OCI-LY1 (cell line): ENCODE results near the gene EYS.

Experiments
- EZH2 ChIP-seq: fragments of 200-600 bp; sonication (generic), shearing (Covaris generic); IDR thresholded peaks from 2 replicates; pipeline ENCODE4 v1.8.0; 2017; ENCODE audit warnings: borderline replicate concordance, mixed run types, mild to moderate bottlenecking, antibody characterized with exemption, low read length, moderate library complexity, mixed read lengths
- TF ChIP-seq, protein P1 (sequence below): fragments of 200-600 bp; sonication (generic), shearing (Covaris generic); IDR thresholded peaks from 2 replicates; pipeline ENCODE4 v1.5.1; 2017; ENCODE audit warnings: mild to moderate bottlenecking, antibody characterized with exemption, low read length, moderate library complexity, mixed read lengths

DNA sequence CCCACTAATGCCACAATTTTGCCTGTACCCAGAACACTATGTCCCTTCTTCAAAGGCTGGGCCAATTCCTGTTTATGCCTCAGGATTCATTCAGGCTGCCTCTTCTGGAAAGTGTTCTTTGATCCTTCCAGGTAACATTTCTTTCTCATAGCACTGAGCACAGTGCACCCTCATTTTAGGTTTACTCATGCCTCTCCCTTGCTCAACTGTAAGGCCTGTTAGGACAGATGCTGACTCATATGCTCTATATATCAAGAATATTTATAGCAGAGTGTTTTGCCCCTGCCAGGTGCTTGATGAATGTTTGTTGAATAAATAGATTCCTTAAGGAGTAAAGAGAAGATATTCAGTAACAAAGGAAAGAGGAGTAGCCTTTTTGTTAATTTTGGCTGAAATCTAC, 1807.5 kb downstream of the EYS start:
- TF ChIP-seq, protein P1, sequence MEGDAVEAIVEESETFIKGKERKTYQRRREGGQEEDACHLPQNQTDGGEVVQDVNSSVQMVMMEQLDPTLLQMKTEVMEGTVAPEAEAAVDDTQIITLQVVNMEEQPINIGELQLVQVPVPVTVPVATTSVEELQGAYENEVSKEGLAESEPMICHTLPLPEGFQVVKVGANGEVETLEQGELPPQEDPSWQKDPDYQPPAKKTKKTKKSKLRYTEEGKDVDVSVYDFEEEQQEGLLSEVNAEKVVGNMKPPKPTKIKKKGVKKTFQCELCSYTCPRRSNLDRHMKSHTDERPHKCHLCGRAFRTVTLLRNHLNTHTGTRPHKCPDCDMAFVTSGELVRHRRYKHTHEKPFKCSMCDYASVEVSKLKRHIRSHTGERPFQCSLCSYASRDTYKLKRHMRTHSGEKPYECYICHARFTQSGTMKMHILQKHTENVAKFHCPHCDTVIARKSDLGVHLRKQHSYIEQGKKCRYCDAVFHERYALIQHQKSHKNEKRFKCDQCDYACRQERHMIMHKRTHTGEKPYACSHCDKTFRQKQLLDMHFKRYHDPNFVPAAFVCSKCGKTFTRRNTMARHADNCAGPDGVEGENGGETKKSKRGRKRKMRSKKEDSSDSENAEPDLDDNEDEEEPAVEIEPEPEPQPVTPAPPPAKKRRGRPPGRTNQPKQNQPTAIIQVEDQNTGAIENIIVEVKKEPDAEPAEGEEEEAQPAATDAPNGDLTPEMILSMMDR, result no peak
- TF ChIP-seq EZH2, result no peak
